Fibroblast of mammary gland (primary cell): ENCODE data around the gene SALL1.
A peak's percentile ranks its signal among the peaks of the same experiment; 100 is the strongest.

Experiments used
- DNase-seq: peaks from one replicate; pipeline ENCODE4 v3.0.0-alpha.2; 2010; ENCODE audit warnings: low read depth
- H3K4me3 ChIP-seq: 2 replicates; pipeline ENCODE4 v1.5.1; 2011; ENCODE audit warnings: low read depth, mild to moderate bottlenecking, low read length, moderate library complexity; ENCODE audit not compliant: control insufficient read depth
- CTCF ChIP-seq: conservative IDR thresholded peaks from 2 replicates; pipeline ENCODE4 v1.5.1; 2011; ENCODE audit warnings: low read depth, low read length, inconsistent platforms; ENCODE audit not compliant: control insufficient read depth, insufficient read depth

The SALL1 gene

GRCh38 chr16:51125992-51126391 lies 25.1 kb downstream of the SALL1 start:
- no peak for DNase-seq
- TF ChIP-seq CTCF: no peak
- H3K4me3 ChIP-seq: no peak overlapping the region

- H3K4me3 ChIP-seq: no peak overlapping the region
- DNase-seq: no peak
- no peak for TF ChIP-seq CTCF
Measured at GRCh38 chr16:51124896-51125295, 26.2 kb downstream of the SALL1 start.

GRCh38 chr16:51121850-51122249 lies 29.2 kb downstream of the SALL1 start:
- no peak for TF ChIP-seq CTCF
- no peak overlapping the region for H3K4me3 ChIP-seq
- no peak for DNase-seq

- no peak overlapping the region for H3K4me3 ChIP-seq
- DNase-seq: no peak
- TF ChIP-seq CTCF: no peak
Measured at GRCh38 chr16:51120730-51121347, 30.2 kb downstream of the SALL1 start.

- no peak for TF ChIP-seq CTCF
- no peak for DNase-seq
- H3K4me3 ChIP-seq: no peak overlapping the region
Measured at GRCh38 chr16:51119973-51120729, 30.9 kb downstream of the SALL1 start.

- peak; percentile 56 for DNase-seq
- no peak for TF ChIP-seq CTCF
- no peak overlapping the region for H3K4me3 ChIP-seq
Measured at GRCh38 chr16:51119556-51119955, 31.5 kb downstream of the SALL1 start.
